ENCODE results near the gene CCDC120.

The CCDC120 gene

DNA sequence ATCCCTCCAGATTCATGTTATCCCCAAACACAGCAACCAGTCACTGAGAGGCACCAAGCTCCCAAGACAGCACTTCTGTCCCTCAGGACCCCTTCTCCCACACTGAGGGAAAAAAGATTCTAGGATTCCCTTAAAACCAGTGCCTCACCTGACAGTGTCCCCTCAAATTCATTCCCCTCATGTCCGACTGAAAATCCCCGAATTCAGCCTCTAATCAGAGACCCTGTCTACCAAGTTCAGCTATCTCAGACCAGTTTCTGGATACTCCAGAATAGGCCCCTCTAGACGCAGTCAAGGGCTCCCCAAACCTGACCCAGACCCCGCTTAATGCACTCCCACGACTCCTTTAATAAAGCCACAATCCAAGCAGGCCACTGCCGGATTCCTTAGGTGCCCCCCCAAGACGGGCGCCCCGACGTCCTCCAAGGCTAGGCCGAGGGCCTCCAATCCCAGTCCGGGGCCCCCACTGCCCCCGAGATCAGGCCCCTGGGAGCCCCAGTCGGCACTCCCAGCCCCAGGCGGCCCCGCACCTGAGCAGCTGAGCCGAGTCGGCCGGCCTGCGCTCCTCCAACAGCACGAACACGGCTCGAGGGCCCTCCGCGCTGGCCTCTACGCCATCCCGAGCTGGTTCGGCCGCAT lies 16.1 kb upstream of the CCDC120 start:
- Histone ChIP-seq H3K27me3 (ENCODE audit: control insufficient read depth, insufficient read depth, low read length) (no peaks in the 10 kb centered on the region), H3K27ac (ENCODE audit: low read length) (no peak overlapping the region), H3K4me1 (ENCODE audit: control insufficient read depth, low read depth, low read length) (peaks cover 6% of the 10 kb centered on the region), H3K9ac (ENCODE audit: low read length) (peak overlapping the region; percentile 51), H3K4me3 (ENCODE audit: low read length) (peak overlapping the region; percentile 75), H3K36me3 (ENCODE audit: control insufficient read depth, low read depth, low read length) (peaks cover 19% of the 10 kb centered on the region), H3K9me3 (ENCODE audit: control insufficient read depth, low read depth, low read length) (peaks cover 2% of the 10 kb centered on the region)

DNA sequence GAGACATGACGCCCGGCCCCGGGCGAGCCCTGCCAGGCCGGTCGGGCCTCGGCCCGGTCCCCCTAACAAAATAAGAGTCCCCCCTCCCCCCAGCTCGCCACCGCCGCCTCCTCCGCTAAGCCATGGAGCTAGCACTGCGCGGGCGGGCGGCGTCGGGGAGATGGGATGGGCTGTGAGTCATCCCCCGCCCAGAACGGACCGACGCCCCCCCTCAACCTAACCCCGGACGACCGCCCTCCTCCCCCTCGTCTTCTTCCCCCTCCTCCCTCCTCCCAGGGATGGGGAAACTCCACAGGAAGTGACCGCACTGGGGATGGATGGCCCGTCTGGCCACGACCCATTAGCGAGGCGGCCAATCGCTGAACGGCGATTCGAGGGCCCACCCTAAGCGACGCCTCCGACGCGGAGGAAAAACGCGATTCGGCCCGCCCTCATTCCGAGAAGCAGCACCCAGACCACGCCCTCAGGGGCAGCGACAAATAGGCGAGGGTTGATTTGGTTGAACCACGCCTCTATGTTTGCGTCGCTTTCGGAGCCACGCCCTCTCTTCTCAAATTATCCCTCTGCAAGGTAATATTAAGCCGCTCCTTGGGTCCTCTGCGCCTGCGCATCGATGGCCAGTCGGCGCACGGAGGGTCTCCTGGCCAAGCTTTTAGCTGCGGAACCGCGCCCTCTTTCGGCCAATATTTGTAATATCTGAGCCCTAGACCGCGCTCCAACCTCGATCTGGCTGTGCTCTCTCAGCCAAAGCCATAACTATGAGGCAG lies 15.4 kb upstream of the CCDC120 start, which contains the start of gene TFE3:
TSS of gene TFE3 (minus strand) at position 138 of the 767 bp plus-strand sequence. CDS start at position 7, 131 bp downstream.
- Histone ChIP-seq H3K9ac (ENCODE audit: low read length) (peak within 1 kb of the TSS; percentile 51), H3K4me1 (ENCODE audit: control insufficient read depth, low read depth, low read length) (peaks cover 6% of the 10 kb centered on the region), H3K36me3 (ENCODE audit: control insufficient read depth, low read depth, low read length) (peaks cover 12% of the 10 kb centered on the region), H3K9me3 (ENCODE audit: control insufficient read depth, low read depth, low read length) (no peaks in the 10 kb centered on the region), H3K27me3 (ENCODE audit: control insufficient read depth, insufficient read depth, low read length) (no peaks in the 10 kb centered on the region), H3K27ac (ENCODE audit: low read length) (no peak within 1 kb of the TSS), H3K4me3 (ENCODE audit: low read length) (peak within 1 kb of the TSS; percentile 75)

DNA sequence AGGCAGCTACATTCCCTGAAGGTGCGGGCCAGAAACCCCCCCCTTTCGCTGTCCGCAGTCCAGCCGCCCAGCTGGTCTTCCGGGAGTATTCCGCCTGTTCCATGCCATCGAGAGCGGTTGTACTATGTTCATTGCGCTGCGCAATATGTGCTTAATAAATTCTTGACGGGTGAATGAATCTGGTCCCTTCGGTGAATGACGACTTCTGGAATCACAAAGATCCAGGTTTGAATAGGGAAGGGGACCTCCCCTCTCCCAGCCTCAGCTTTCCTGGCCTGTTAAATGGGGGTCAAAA lies 14.9 kb upstream of the CCDC120 start:
- H3K36me3 ChIP-seq (ENCODE audit: control insufficient read depth, low read depth, low read length), result peaks cover 6% of the 10 kb centered on the region
- no peaks in the 10 kb centered on the region for H3K9me3 ChIP-seq (ENCODE audit: control insufficient read depth, low read depth, low read length)
- H3K27ac ChIP-seq (ENCODE audit: low read length), result no peak overlapping the region
- peaks cover 6% of the 10 kb centered on the region for H3K4me1 ChIP-seq (ENCODE audit: control insufficient read depth, low read depth, low read length)
- peak overlapping the region; percentile 17 for H3K4me3 ChIP-seq (ENCODE audit: low read length)
- H3K9ac ChIP-seq (ENCODE audit: low read length), result no peak overlapping the region
- H3K27me3 ChIP-seq (ENCODE audit: control insufficient read depth, insufficient read depth, low read length), result no peaks in the 10 kb centered on the region

DNA sequence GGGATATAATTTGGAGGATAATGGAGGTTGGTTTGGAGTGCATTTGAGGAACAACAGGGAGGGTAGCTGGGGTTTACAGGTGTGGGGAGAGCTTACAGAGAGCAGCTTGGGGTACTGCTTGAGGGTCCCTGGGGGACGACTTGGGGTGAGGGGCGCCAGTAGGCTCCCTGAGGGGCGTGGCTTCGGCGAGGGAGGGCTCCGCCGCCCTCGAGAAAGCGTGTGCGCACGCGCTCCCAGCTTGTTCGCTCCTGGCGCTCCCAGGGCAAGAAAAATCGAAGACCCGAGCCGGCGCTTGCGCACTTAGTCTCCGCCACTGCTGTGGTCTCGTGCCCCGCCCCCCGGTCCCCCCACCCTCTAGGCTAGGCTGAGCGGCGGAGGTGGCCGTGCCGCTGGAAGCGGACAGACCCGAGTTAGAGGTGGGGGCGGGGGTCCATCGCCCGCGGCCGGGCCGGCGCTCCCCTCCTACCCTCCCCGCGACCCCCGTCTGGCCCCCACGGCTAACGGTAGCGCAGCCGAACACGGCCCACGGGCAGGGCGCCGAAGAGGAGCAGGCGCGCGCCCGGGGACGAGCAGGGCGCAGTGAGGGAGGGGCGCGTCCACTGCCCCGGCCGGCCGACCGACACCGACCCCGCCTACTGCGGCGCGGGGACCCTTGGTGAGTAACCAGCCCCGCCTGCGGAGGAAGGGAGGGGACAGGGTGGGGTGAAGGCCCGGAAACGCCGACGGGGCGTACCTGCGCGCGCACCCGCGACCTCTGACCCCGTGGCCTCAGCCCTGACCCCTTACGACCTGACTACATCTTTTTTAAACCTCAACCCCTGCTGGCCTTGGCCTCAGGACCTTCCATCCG lies 5.4 kb upstream of the CCDC120 start:
- H3K27ac ChIP-seq (ENCODE audit: low read length), result no peak overlapping the region
- peak overlapping the region; percentile 54 for H3K4me3 ChIP-seq (ENCODE audit: low read length)
- no peaks in the 10 kb centered on the region for H3K27me3 ChIP-seq (ENCODE audit: control insufficient read depth, insufficient read depth, low read length)
- peak overlapping the region; percentile 34 for H3K9ac ChIP-seq (ENCODE audit: low read length)
- peaks cover 3% of the 10 kb centered on the region for H3K9me3 ChIP-seq (ENCODE audit: control insufficient read depth, low read depth, low read length)
- H3K4me1 ChIP-seq (ENCODE audit: control insufficient read depth, low read depth, low read length), result no peaks in the 10 kb centered on the region
- no peaks in the 10 kb centered on the region for H3K36me3 ChIP-seq (ENCODE audit: control insufficient read depth, low read depth, low read length)

DNA sequence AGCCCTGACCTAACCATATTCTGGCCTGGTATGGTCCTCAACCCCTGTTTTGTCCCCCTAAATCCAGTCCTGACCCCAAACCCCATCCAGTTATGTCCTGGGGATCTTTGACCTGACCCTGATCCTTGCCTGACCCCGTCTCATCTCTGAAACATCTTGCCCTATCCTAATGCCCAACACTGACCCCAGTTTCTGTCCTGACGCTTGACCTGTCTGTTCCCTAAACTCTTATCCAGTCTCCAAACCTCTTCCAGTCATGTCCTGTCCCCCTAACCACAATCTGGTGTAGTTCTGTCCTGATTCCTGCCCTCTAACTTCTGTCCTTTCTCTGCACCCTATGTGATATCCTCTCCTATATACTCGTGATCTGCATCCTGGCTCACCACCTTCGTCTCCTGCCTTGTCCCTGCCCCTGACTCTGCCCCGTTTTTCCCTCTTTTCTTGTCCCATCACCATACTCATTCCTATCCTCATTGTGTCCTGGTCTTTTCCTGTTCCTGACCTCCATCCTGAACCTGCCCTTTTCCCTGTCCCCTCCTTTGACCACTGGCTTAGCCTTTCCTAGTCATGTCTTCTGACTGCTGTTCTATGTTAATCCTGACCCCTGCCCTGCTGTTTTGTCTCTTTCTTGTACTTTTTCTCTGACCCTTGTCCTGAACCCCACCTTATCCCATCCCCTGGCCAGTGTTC lies 4.6 kb upstream of the CCDC120 start:
- H3K9me3 ChIP-seq (ENCODE audit: control insufficient read depth, low read depth, low read length), result peaks cover 1% of the 10 kb centered on the region
- no peaks in the 10 kb centered on the region for H3K36me3 ChIP-seq (ENCODE audit: control insufficient read depth, low read depth, low read length)
- H3K9ac ChIP-seq (ENCODE audit: low read length), result peak overlapping the region; percentile 34
- H3K27me3 ChIP-seq (ENCODE audit: control insufficient read depth, insufficient read depth, low read length), result no peaks in the 10 kb centered on the region
- H3K27ac ChIP-seq (ENCODE audit: low read length), result no peak overlapping the region
- no peaks in the 10 kb centered on the region for H3K4me1 ChIP-seq (ENCODE audit: control insufficient read depth, low read depth, low read length)
- peak overlapping the region; percentile 54 for H3K4me3 ChIP-seq (ENCODE audit: low read length)

DNA sequence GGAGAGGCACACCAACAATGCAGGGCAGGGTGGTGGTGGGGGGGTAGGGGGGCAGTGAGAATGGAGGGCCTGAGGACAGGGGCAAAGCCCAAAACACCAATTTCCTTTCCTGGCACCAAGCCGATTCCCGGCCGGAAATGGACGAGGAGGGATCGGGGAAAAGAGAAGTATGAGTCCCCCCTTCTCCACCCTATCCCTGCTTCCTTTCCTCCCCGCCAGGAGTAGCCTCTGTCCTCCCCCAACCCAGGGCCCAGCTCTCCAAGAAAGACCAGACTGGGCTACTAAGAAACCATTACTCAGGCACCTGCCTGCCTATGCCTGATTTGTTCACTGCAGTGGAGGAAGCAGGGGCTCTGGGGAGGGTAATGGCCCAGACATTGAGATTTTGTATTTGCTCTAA lies 402 bp downstream of the CCDC120 start:
- no peaks in the 10 kb centered on the region for H3K4me1 ChIP-seq (ENCODE audit: control insufficient read depth, low read depth, low read length)
- H3K36me3 ChIP-seq (ENCODE audit: control insufficient read depth, low read depth, low read length), result no peaks in the 10 kb centered on the region
- H3K4me3 ChIP-seq (ENCODE audit: low read length), result peak overlapping the region; percentile 41
- no peaks in the 10 kb centered on the region for H3K9me3 ChIP-seq (ENCODE audit: control insufficient read depth, low read depth, low read length)
- H3K9ac ChIP-seq (ENCODE audit: low read length), result no peak overlapping the region
- no peak overlapping the region for H3K27ac ChIP-seq (ENCODE audit: low read length)
- H3K27me3 ChIP-seq (ENCODE audit: control insufficient read depth, insufficient read depth, low read length), result no peaks in the 10 kb centered on the region

DNA sequence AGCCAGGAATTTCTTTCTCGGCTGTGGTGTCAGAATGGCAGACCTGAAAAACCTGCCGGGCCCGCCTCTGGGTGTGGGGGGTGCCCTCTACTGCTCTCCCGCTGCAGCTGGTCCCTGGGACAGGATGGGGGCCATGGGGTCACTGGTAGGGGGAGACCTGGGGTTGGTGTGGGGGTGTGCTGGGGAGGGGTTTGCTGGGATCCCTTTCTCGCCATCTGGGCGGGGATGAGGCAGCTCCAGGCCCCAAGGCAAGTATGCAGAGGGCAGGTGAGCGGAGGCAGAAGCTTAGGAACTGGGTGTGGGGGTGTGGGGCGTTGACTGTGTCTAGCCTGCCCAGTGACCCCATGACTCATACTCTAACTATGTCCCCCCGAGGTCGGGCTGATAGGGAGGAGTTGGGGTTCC lies 884 bp downstream of the CCDC120 start:
- Histone ChIP-seq H3K4me1 (ENCODE audit: control insufficient read depth, low read depth, low read length) (no peaks in the 10 kb centered on the region), H3K4me3 (ENCODE audit: low read length) (peak overlapping the region; percentile 41), H3K27ac (ENCODE audit: low read length) (no peak overlapping the region), H3K9ac (ENCODE audit: low read length) (no peak overlapping the region), H3K9me3 (ENCODE audit: control insufficient read depth, low read depth, low read length) (no peaks in the 10 kb centered on the region), H3K36me3 (ENCODE audit: control insufficient read depth, low read depth, low read length) (no peaks in the 10 kb centered on the region), H3K27me3 (ENCODE audit: control insufficient read depth, insufficient read depth, low read length) (no peaks in the 10 kb centered on the region)

DNA sequence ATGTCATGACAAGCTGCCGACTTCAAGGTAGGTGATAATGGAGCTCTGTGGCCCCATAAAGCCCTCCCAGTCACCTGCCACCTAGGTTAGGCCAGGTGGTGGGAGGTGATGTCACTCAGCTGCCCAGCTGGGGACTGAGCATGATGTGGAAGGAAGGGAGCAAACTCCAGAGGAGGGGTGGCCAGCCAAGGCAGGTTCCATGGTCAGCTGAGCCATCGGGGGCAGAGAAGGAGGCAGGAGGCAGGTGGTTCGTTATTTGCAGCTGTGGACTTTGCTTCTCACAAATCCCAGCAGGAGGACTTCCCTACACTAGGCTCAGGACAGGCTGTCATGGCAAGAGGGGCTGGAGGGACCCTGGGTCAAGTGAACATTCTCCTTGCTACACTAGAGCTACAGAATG lies 2.1 kb downstream of the CCDC120 start:
- no peaks in the 10 kb centered on the region for H3K27me3 ChIP-seq (ENCODE audit: control insufficient read depth, insufficient read depth, low read length)

DNA sequence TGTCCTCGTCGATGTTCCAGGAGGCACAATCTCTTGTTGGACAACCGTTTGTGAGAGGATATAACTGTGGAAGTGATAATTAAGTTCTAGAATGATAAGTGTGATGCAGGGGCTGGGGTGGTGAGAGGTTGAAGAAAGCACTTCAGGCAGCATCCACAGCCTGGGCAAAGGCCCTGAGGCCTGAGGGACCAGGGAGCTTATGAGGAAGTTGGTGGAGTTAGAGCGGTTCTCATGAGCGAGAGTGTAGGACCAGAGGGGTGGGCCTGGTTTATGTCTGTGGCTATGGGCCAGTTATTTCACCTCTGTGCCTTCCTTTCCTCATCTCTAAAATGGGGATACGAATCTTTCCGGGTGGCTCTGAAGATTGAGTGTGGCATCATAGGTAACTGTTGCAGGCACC lies 2.7 kb downstream of the CCDC120 start:
- H3K36me3 ChIP-seq (ENCODE audit: control insufficient read depth, low read depth, low read length), result no peaks in the 10 kb centered on the region
- no peaks in the 10 kb centered on the region for H3K27me3 ChIP-seq (ENCODE audit: control insufficient read depth, insufficient read depth, low read length)
- H3K9ac ChIP-seq (ENCODE audit: low read length), result no peak overlapping the region
- H3K9me3 ChIP-seq (ENCODE audit: control insufficient read depth, low read depth, low read length), result no peaks in the 10 kb centered on the region
- H3K27ac ChIP-seq (ENCODE audit: low read length), result no peak overlapping the region
- no peak overlapping the region for H3K4me3 ChIP-seq (ENCODE audit: low read length)
- H3K4me1 ChIP-seq (ENCODE audit: control insufficient read depth, low read depth, low read length), result no peaks in the 10 kb centered on the region

More for the DNA sequence above, 2.1 kb downstream of the CCDC120 start:
- no peak overlapping the region for H3K27ac ChIP-seq (ENCODE audit: low read length)
- no peak overlapping the region for H3K4me3 ChIP-seq (ENCODE audit: low read length)
- no peaks in the 10 kb centered on the region for H3K4me1 ChIP-seq (ENCODE audit: control insufficient read depth, low read depth, low read length)
- no peak overlapping the region for H3K9ac ChIP-seq (ENCODE audit: low read length)
- H3K9me3 ChIP-seq (ENCODE audit: control insufficient read depth, low read depth, low read length), result no peaks in the 10 kb centered on the region
- H3K36me3 ChIP-seq (ENCODE audit: control insufficient read depth, low read depth, low read length), result no peaks in the 10 kb centered on the region

DNA sequence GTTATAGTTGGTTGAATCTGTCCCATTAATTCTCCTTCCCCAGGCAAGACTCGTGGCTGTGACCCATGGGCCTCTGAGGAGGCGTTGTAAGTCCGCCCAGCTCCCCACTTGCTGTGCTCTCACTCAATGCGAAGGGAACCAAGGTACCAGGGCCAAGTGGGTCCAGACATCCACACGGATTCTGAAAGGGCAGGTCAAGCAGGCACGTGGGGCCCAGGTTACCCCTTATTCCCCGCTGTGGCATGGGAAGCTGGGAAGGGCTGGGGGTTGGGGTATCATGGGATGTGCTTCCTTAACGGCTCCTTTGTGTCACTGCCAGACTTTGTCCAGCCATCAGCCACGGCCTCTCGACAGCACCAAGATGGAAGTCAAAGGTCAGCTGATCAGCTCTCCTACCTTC lies 3.1 kb downstream of the CCDC120 start:
- no peaks in the 10 kb centered on the region for H3K36me3 ChIP-seq (ENCODE audit: control insufficient read depth, low read depth, low read length)
- H3K27ac ChIP-seq (ENCODE audit: low read length), result no peak overlapping the region
- H3K9me3 ChIP-seq (ENCODE audit: control insufficient read depth, low read depth, low read length), result no peaks in the 10 kb centered on the region
- no peaks in the 10 kb centered on the region for H3K4me1 ChIP-seq (ENCODE audit: control insufficient read depth, low read depth, low read length)
- no peak overlapping the region for H3K4me3 ChIP-seq (ENCODE audit: low read length)
- no peak overlapping the region for H3K9ac ChIP-seq (ENCODE audit: low read length)
- no peaks in the 10 kb centered on the region for H3K27me3 ChIP-seq (ENCODE audit: control insufficient read depth, insufficient read depth, low read length)

DNA sequence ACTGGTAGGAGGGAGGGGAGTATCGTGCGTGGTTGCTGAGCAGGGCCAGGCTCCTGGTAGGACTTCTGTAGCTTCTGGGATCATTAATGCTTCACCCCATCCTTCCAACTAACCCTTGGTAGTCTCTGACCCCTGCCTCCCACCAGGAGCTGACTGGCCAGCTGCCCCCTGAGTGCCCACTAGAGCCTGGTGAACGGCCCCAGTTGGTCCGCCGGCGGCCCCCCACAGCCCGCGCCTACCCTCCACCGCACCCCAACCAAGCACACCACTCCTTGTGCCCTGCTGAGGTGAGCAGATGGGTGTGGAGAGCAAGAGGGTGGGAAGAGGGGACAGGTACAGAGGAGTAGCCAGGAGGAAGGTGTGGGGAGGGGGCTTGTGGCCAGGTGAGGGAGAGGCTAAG lies 4.9 kb downstream of the CCDC120 start:
- no peaks in the 10 kb centered on the region for H3K27me3 ChIP-seq (ENCODE audit: control insufficient read depth, insufficient read depth, low read length)
- no peaks in the 10 kb centered on the region for H3K4me1 ChIP-seq (ENCODE audit: control insufficient read depth, low read depth, low read length)
- no peak overlapping the region for H3K27ac ChIP-seq (ENCODE audit: low read length)
- no peak overlapping the region for H3K4me3 ChIP-seq (ENCODE audit: low read length)
- no peaks in the 10 kb centered on the region for H3K9me3 ChIP-seq (ENCODE audit: control insufficient read depth, low read depth, low read length)
- no peaks in the 10 kb centered on the region for H3K36me3 ChIP-seq (ENCODE audit: control insufficient read depth, low read depth, low read length)
- H3K9ac ChIP-seq (ENCODE audit: low read length), result no peak overlapping the region

All from iPS-18a (cell line).